ENCODE results near the gene PPP3CA. TPM values are rescaled to one million over a fixed set of nuclear protein-coding genes. Genes with fewer than 3 reads are reported as not detected.

Gene PPP3CA
- total RNA-seq, 1 experiment from 2014 or later, result 31.0 TPM

DNA sequence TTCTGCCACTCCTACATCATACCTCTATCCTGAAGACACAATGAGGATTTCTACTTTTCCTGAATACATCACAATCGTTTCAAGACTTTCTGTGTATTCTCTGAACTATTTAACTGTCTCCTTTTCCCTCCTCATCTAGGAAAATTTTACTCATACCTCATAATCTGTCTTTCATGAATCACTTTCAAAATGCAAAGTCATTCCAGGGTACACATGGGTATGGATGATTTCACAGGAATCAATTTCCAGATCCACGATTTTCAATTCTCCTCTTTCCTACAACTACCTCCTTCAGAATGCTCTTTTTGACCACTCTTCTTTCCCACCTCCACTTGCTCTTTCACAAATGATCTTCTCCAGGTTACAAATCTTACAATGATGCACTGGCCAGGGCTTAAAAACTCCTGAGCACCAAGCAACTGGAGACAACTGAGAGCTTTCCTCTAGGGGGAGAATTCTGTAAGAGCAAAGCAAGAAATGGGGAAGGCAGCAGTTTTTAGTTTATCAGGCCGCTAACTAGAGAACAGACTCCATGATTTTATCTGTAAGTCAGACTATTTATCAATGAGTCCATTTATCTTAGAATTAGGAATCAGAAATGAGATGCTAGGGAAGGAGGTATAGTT lies 116.4 kb downstream of the PPP3CA start:
- no peaks in the 10 kb centered on the region for H3K36me3 ChIP-seq (ENCODE audit: control insufficient read depth, insufficient read depth, low read length)
- ChIA-PET POLR2A (interaction anchor here (0.6 kb wide), 1 partner anchor 58 kb away, joined by 3 read pairs; no protein-coding TSS in a partner anchor), CTCF (no interaction called here)
- ATAC-seq (no peak), DNase-seq (ENCODE audit: low read depth, low spot score) (no peak)
- intact Hi-C loops (cut with micrococcal nuclease; ENCODE audit: unreplicated experiment), result no loop called here
- no TSS peak for BruUV-seq (replicated peaks)
- TF ChIP-seq, protein P1, sequence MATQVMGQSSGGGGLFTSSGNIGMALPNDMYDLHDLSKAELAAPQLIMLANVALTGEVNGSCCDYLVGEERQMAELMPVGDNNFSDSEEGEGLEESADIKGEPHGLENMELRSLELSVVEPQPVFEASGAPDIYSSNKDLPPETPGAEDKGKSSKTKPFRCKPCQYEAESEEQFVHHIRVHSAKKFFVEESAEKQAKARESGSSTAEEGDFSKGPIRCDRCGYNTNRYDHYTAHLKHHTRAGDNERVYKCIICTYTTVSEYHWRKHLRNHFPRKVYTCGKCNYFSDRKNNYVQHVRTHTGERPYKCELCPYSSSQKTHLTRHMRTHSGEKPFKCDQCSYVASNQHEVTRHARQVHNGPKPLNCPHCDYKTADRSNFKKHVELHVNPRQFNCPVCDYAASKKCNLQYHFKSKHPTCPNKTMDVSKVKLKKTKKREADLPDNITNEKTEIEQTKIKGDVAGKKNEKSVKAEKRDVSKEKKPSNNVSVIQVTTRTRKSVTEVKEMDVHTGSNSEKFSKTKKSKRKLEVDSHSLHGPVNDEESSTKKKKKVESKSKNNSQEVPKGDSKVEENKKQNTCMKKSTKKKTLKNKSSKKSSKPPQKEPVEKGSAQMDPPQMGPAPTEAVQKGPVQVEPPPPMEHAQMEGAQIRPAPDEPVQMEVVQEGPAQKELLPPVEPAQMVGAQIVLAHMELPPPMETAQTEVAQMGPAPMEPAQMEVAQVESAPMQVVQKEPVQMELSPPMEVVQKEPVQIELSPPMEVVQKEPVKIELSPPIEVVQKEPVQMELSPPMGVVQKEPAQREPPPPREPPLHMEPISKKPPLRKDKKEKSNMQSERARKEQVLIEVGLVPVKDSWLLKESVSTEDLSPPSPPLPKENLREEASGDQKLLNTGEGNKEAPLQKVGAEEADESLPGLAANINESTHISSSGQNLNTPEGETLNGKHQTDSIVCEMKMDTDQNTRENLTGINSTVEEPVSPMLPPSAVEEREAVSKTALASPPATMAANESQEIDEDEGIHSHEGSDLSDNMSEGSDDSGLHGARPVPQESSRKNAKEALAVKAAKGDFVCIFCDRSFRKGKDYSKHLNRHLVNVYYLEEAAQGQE (IDR thresholded peaks at IDR 0.05; ENCODE audit: insufficient read depth in 1 of 2, low read depth in 2 of 2, low read length in 1 of 2), result no peak
- no peak for TF ChIP-seq SIN3A (IDR thresholded peaks at IDR 0.05; ENCODE audit: borderline replicate concordance, insufficient read depth, low read depth, low read length)
- TF ChIP-seq POLR2AphosphoS5 (IDR thresholded peaks at IDR 0.05; ENCODE audit: low read depth, low read length), result no peak
- TF ChIP-seq TCF7L2 (IDR thresholded peaks at IDR 0.05; ENCODE audit: low read depth, low read length), result no peak
- TF ChIP-seq, protein P2, sequence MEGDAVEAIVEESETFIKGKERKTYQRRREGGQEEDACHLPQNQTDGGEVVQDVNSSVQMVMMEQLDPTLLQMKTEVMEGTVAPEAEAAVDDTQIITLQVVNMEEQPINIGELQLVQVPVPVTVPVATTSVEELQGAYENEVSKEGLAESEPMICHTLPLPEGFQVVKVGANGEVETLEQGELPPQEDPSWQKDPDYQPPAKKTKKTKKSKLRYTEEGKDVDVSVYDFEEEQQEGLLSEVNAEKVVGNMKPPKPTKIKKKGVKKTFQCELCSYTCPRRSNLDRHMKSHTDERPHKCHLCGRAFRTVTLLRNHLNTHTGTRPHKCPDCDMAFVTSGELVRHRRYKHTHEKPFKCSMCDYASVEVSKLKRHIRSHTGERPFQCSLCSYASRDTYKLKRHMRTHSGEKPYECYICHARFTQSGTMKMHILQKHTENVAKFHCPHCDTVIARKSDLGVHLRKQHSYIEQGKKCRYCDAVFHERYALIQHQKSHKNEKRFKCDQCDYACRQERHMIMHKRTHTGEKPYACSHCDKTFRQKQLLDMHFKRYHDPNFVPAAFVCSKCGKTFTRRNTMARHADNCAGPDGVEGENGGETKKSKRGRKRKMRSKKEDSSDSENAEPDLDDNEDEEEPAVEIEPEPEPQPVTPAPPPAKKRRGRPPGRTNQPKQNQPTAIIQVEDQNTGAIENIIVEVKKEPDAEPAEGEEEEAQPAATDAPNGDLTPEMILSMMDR (IDR thresholded peaks at IDR 0.05), result no peak
- no peak overlapping the region for H3K27ac ChIP-seq (ENCODE audit: low read length)
- no peak overlapping the region for H3K4me3 ChIP-seq (ENCODE audit: low read depth in 2 of 2, low read length in 2 of 2)
- H3K4me1 ChIP-seq (ENCODE audit: control insufficient read depth, insufficient read depth, low read length), result no peaks in the 10 kb centered on the region
- in situ Hi-C loops (cut with HindIII; ENCODE audit: low pct_unique_long_range_greater_than_20kb, low sequenced_read_pairs), result no loop called here
- H3K27me3 ChIP-seq (ENCODE audit: control insufficient read depth, insufficient read depth, low read length), result no peaks in the 10 kb centered on the region
- H3K9me3 ChIP-seq (ENCODE audit: control insufficient read depth, insufficient read depth, low read depth, low read length), result no peaks in the 10 kb centered on the region

DNA sequence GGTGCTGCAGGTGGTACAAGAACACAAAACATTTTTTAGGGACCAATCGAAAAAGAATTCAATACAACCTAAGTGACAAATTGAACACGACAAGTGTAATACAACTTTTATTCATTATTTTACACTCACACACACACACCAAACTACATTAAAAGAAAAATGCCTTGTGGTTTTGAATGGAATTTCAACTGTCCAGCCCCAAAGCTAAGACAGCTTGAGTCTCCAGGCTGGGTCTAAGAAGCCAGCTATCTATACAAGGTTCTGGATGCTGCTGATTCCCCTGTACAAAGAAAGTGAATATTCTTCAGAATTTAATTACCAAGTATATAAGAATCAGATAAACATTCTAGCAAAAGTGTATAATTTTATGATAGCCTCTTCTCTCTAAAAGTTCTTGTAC lies 118.2 kb downstream of the PPP3CA start:
- BruUV-seq (replicated peaks), result no TSS peak
- H3K36me3 ChIP-seq (ENCODE audit: control insufficient read depth, insufficient read depth, low read length), result no peaks in the 10 kb centered on the region

More for the DNA sequence above, 118.2 kb downstream of the PPP3CA start:
- POLR2A ChIA-PET, result interaction anchor here (0.7 kb wide), 1 partner anchor 172 kb away, joined by 3 read pairs; no protein-coding TSS in a partner anchor
- Histone ChIP-seq H3K27ac (ENCODE audit: low read length) (no peak overlapping the region), H3K4me1 (ENCODE audit: control insufficient read depth, insufficient read depth, low read length) (no peaks in the 10 kb centered on the region), H3K9me3 (ENCODE audit: control insufficient read depth, insufficient read depth, low read depth, low read length) (no peaks in the 10 kb centered on the region), H3K4me3 (ENCODE audit: low read depth in 2 of 2, low read length in 2 of 2) (no peak overlapping the region), H3K27me3 (ENCODE audit: control insufficient read depth, insufficient read depth, low read length) (no peaks in the 10 kb centered on the region)
- TF ChIP-seq, protein P2 (IDR thresholded peaks at IDR 0.05), result no peak
- intact Hi-C loops (cut with micrococcal nuclease; ENCODE audit: unreplicated experiment) (no loop called here), in situ Hi-C loops (cut with HindIII; ENCODE audit: low pct_unique_long_range_greater_than_20kb, low sequenced_read_pairs) (no loop called here)
- ATAC-seq (no peak), DNase-seq (ENCODE audit: low read depth, low spot score) (no peak)
- CTCF ChIA-PET, result no interaction called here
